Epithelial cell of esophagus (primary cell): Measurements from ENCODE around the gene C1QTNF12.
A peak's percentile ranks its signal among the peaks of the same experiment; 100 is the strongest.
"Not testable (repeated sequence)": the region's sequence is repeated elsewhere in the genome, so short reads cannot be mapped to it uniquely, and the experiment has no call there.

ENCODE experiments used
- DNase-seq: peaks from one replicate; pipeline ENCODE4 v3.0.0; 2010; ENCODE audit warnings: low read depth
- H3K4me3 ChIP-seq: 2 replicates; pipeline ENCODE4 v1.5.1; 2011; ENCODE audit warnings: mild to moderate bottlenecking, low read length, control low read depth
- TF ChIP-seq, protein P1 (sequence below): IDR thresholded peaks from 2 replicates; pipeline ENCODE4 v1.5.1; 2011; ENCODE audit warnings: low read depth, mild to moderate bottlenecking, low read length, control low read depth, inconsistent platforms; ENCODE audit not compliant: insufficient read depth; ENCODE audit errors: missing control alignments

Gene C1QTNF12

DNA sequence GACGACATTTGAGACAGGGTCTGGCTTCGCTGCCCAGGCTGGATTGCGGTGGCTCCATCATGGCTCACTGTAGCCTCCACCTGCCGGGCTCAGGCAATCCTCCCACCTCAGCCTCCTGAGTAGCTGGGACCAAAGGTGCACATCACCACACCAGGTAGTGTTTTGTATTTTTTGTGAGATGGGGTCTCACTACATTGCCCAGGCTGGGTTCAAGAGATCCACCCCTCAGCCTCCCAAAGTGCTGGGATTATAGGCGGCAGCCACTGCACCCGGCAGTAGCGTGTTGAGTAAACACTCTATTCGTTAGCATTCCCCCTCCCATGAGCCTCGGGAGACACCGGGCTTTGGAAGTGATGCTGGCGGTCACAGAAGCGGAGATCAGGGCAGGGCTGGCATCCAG lies 6.8 kb upstream of the C1QTNF12 start:
- no peak for DNase-seq
- TF ChIP-seq, protein P1, sequence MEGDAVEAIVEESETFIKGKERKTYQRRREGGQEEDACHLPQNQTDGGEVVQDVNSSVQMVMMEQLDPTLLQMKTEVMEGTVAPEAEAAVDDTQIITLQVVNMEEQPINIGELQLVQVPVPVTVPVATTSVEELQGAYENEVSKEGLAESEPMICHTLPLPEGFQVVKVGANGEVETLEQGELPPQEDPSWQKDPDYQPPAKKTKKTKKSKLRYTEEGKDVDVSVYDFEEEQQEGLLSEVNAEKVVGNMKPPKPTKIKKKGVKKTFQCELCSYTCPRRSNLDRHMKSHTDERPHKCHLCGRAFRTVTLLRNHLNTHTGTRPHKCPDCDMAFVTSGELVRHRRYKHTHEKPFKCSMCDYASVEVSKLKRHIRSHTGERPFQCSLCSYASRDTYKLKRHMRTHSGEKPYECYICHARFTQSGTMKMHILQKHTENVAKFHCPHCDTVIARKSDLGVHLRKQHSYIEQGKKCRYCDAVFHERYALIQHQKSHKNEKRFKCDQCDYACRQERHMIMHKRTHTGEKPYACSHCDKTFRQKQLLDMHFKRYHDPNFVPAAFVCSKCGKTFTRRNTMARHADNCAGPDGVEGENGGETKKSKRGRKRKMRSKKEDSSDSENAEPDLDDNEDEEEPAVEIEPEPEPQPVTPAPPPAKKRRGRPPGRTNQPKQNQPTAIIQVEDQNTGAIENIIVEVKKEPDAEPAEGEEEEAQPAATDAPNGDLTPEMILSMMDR: no peak
- no peak overlapping the region for H3K4me3 ChIP-seq

- H3K4me3 ChIP-seq: no peak overlapping the region
- TF ChIP-seq, protein P1: no peak
- DNase-seq: peak; percentile 93
Measured at GRCh38 chr1:1250786-1251284, 4.3 kb upstream of the C1QTNF12 start.

GRCh38 chr1:1248009-1248913 lies 1.7 kb upstream of the C1QTNF12 start:
- not testable (repeated sequence) for DNase-seq, H3K4me3 ChIP-seq

GRCh38 chr1:1247341-1247913 lies 905 bp upstream of the C1QTNF12 start:
- TF ChIP-seq, protein P1: no peak
- DNase-seq: no peak
- H3K4me3 ChIP-seq: no peak overlapping the region

GRCh38 chr1:1245817-1246576 lies 525 bp downstream of the C1QTNF12 start:
- no peak for DNase-seq
- H3K4me3 ChIP-seq: no peak overlapping the region
- TF ChIP-seq, protein P1: no peak

DNA sequence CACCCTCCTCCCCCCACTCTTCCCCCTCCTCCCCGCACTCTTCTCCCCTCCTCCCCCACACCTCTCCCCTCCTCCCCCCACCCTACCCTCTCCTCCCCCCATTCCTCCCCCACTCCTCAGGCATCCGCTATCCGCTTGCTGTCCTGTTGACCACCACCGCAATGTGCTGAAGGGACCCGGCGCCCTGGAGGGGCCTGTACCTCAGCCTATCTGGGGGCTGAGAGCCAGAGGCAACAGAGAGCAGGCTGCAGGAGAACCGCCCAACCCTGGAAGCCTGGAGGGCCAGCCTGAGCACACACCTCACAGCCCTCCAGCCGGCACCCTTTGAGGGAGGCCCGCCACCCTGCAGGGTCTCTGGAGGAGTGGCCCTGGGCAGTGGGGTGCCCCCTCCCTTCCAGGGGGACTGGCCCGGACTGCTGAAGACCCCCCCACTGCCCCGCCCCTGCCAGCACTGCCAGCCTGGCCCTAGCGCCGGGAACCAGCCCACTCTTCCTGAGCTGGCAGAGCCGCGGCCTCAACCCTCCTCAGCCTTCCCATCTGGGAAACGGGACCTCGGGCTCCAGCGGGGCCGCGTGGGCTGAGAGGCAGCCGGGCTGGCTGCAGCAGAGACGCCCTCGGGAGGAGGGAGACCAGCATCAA lies 1.2 kb downstream of the C1QTNF12 start:
- DNase-seq: no peak
- no peak overlapping the region for H3K4me3 ChIP-seq
- TF ChIP-seq, protein P1: no peak
